IPS-11a (cell line): ENCODE results near the gene DOK6.

Source experiments
- H3K4me3 ChIP-seq: one replicate; pipeline ENCODE4 v1.5.1; 2013; ENCODE audit warnings: low read depth, low read length, control low read depth

Gene DOK6

GRCh38 chr18:69730664-69731063, 330.0 kb downstream of the DOK6 start:
- no peak overlapping the region for H3K4me3 ChIP-seq

GRCh38 chr18:69734536-69734935, 333.8 kb downstream of the DOK6 start:
- no peak overlapping the region for H3K4me3 ChIP-seq

- no peak overlapping the region for H3K4me3 ChIP-seq
Measured at GRCh38 chr18:69736730-69737129, 336.0 kb downstream of the DOK6 start.

GRCh38 chr18:69737851-69738250, 337.2 kb downstream of the DOK6 start:
- H3K4me3 ChIP-seq = no peak overlapping the region

GRCh38 chr18:69747388-69747787, 346.7 kb downstream of the DOK6 start:
- no peak overlapping the region for H3K4me3 ChIP-seq

- no peak overlapping the region for H3K4me3 ChIP-seq
Measured at GRCh38 chr18:69752737-69753380, 352.2 kb downstream of the DOK6 start.

GRCh38 chr18:69754108-69754507, 353.4 kb downstream of the DOK6 start:
- no peak overlapping the region for H3K4me3 ChIP-seq

GRCh38 chr18:69755041-69755440, 354.4 kb downstream of the DOK6 start:
- no peak overlapping the region for H3K4me3 ChIP-seq

- no peak overlapping the region for H3K4me3 ChIP-seq
Measured at GRCh38 chr18:69755856-69756496, 355.3 kb downstream of the DOK6 start.

- no peak overlapping the region for H3K4me3 ChIP-seq
Measured at GRCh38 chr18:69757733-69758132, 357.0 kb downstream of the DOK6 start.

GRCh38 chr18:69758458-69758857, 357.8 kb downstream of the DOK6 start:
- no peak overlapping the region for H3K4me3 ChIP-seq

GRCh38 chr18:69759046-69759445, 358.4 kb downstream of the DOK6 start:
- H3K4me3 ChIP-seq = no peak overlapping the region

GRCh38 chr18:69763002-69763401, 362.3 kb downstream of the DOK6 start:
- no peak overlapping the region for H3K4me3 ChIP-seq

GRCh38 chr18:69763821-69764220, 363.1 kb downstream of the DOK6 start:
- H3K4me3 ChIP-seq = no peak overlapping the region

GRCh38 chr18:69770238-69770637, 369.6 kb downstream of the DOK6 start:
- no peak overlapping the region for H3K4me3 ChIP-seq

- H3K4me3 ChIP-seq = no peak overlapping the region
Measured at GRCh38 chr18:69774831-69775230, 374.1 kb downstream of the DOK6 start.

- no peak overlapping the region for H3K4me3 ChIP-seq
Measured at GRCh38 chr18:69777248-69777647, 376.6 kb downstream of the DOK6 start.

GRCh38 chr18:69778680-69779079, 378.0 kb downstream of the DOK6 start:
- no peak overlapping the region for H3K4me3 ChIP-seq

GRCh38 chr18:69780851-69781250, 380.2 kb downstream of the DOK6 start:
- no peak overlapping the region for H3K4me3 ChIP-seq

GRCh38 chr18:69784815-69785214, 384.1 kb downstream of the DOK6 start:
- no peak overlapping the region for H3K4me3 ChIP-seq

GRCh38 chr18:69785466-69785865, 384.8 kb downstream of the DOK6 start:
- no peak overlapping the region for H3K4me3 ChIP-seq

- no peak overlapping the region for H3K4me3 ChIP-seq
Measured at GRCh38 chr18:69786427-69786826, 385.7 kb downstream of the DOK6 start.
